Left renal pelvis (tissue), 4 donors: Measurements from ENCODE around the gene MRPS12. TPM values are rescaled to one million over a fixed set of nuclear protein-coding genes. Genes with fewer than 3 reads are reported as not detected.
"Not testable (repeated sequence)": the region's sequence is repeated elsewhere in the genome, so short reads cannot be mapped to it uniquely, and the experiment has no call there.

ENCODE experiments used
- DNase-seq, 4 donors: peaks; one replicate each; pipeline ENCODE4 v3.0.0-alpha.2; 2013; ENCODE audit warnings: low read depth in 4 of 4, low spot score in 3 of 4
- polyA plus RNA-seq, 4 donors: library from polyadenylated mRNA; unstranded; fragments of 120-200 nt; gene quantifications; one replicate each; pipeline ENCODE4 v1.2.1, GENCODE V29; 2013; ENCODE audit not compliant: insufficient read length in 4 of 4

MRPS12 gene
- polyA plus RNA-seq, 4 donors: 11.9 to 32.1 (median 17.6) TPM

- DNase-seq: no peak
Observed at GRCh38 chr19:38932425-38933179, 1.9 kb downstream of the MRPS12 start.

- DNase-seq: no peak
Observed at GRCh38 chr19:38933544-38933943, 2.8 kb downstream of the MRPS12 start.

- DNase-seq: no peak
Observed at GRCh38 chr19:38939957-38940356, 9.2 kb downstream of the MRPS12 start.

GRCh38 chr19:38941466-38941865 lies 10.7 kb downstream of the MRPS12 start:
- not testable (repeated sequence) for DNase-seq

GRCh38 chr19:38941979-38942378 lies 11.2 kb downstream of the MRPS12 start:
- no peak for DNase-seq

- DNase-seq: no peak
Observed at GRCh38 chr19:38942471-38943181, 11.9 kb downstream of the MRPS12 start.

GRCh38 chr19:38944981-38945506 lies 14.3 kb downstream of the MRPS12 start:
- DNase-seq: no peak

- no peak for DNase-seq
Observed at GRCh38 chr19:38945562-38946228, 15.0 kb downstream of the MRPS12 start.

- no peak for DNase-seq
Observed at GRCh38 chr19:38946229-38947010, 15.7 kb downstream of the MRPS12 start.

- DNase-seq: peak; percentile 55 to 75 (median 68)
Observed at GRCh38 chr19:38949580-38950367, 19.0 kb downstream of the MRPS12 start.

- DNase-seq: no peak
Observed at GRCh38 chr19:38951187-38951586, 20.4 kb downstream of the MRPS12 start.

GRCh38 chr19:38952395-38953165 lies 21.8 kb downstream of the MRPS12 start:
- peak in 3 of 4 donors; percentile 59 to 63 (median 59) for DNase-seq

GRCh38 chr19:38953677-38954076 lies 22.9 kb downstream of the MRPS12 start:
- no peak for DNase-seq

- no peak for DNase-seq
Observed at GRCh38 chr19:38956264-38956663, 25.5 kb downstream of the MRPS12 start.

- no peak for DNase-seq
Observed at GRCh38 chr19:38958301-38958700, 27.6 kb downstream of the MRPS12 start.

- no peak for DNase-seq
Observed at GRCh38 chr19:38959618-38960017, 28.9 kb downstream of the MRPS12 start.

GRCh38 chr19:38964738-38965137 lies 34.0 kb downstream of the MRPS12 start:
- DNase-seq: no peak

GRCh38 chr19:38966149-38966548 lies 35.4 kb downstream of the MRPS12 start:
- DNase-seq: not testable (repeated sequence)
